HFF-Myc (cell line): ENCODE data around the gene CBX2.

ENCODE experiments used
- DNase-seq: peaks from one replicate; pipeline ENCODE4 v3.0.0-alpha.2; 2011; ENCODE audit warnings: low read depth; ENCODE audit errors: extremely low read depth
- H3K4me3 ChIP-seq: replicated peaks from 2 replicates; pipeline ENCODE4 v1.5.1; 2011; ENCODE audit warnings: low read depth, mild to moderate bottlenecking, control low read depth, low read length
- CTCF ChIP-seq: IDR thresholded peaks from 2 replicates; pipeline ENCODE4 v1.5.1; 2012; ENCODE audit warnings: mild to moderate bottlenecking, low read depth, low read length, control low read depth; ENCODE audit errors: missing control alignments

CBX2 gene

GRCh38 chr17:79738643-79739042 lies 39.3 kb upstream of the CBX2 start:
- DNase-seq = no peak
- TF ChIP-seq CTCF = no peak
- H3K4me3 ChIP-seq = no peak overlapping the region

GRCh38 chr17:79739148-79740062 lies 38.5 kb upstream of the CBX2 start:
- no peak for DNase-seq
- H3K4me3 ChIP-seq = no peak overlapping the region
- TF ChIP-seq CTCF = no peak

GRCh38 chr17:79740413-79740812 lies 37.5 kb upstream of the CBX2 start:
- H3K4me3 ChIP-seq = no peak overlapping the region
- DNase-seq = no peak
- TF ChIP-seq CTCF = no peak

GRCh38 chr17:79741401-79741750 lies 36.6 kb upstream of the CBX2 start:
- no peak for TF ChIP-seq CTCF
- DNase-seq = no peak
- H3K4me3 ChIP-seq = no peak overlapping the region

GRCh38 chr17:79741751-79742588 lies 36.0 kb upstream of the CBX2 start:
- H3K4me3 ChIP-seq = no peak overlapping the region
- DNase-seq = no peak
- TF ChIP-seq CTCF = peak; percentile 90

GRCh38 chr17:79742589-79742918 lies 35.4 kb upstream of the CBX2 start:
- TF ChIP-seq CTCF = no peak
- no peak for DNase-seq
- H3K4me3 ChIP-seq = no peak overlapping the region
